H1 (cell line): Measurements from ENCODE around the gene CHRNA9.

ENCODE experiments used
- CEBPB ChIP-seq: IDR thresholded peaks from 2 replicates; pipeline ENCODE4 v1.6.1; 2012; ENCODE audit warnings: low read depth, low read length
- CTCF ChIP-seq, 3 experiments: IDR thresholded peaks; 1 replicate in 2 of 3; 2 replicates in 1 of 3; pipeline versions ENCODE4 v1.5.1 to v1.6.1; 2011; ENCODE audit warnings: low read length in 3 of 3, mild to moderate bottlenecking in 3 of 3, inconsistent platforms in 2 of 3, low read depth in 1 of 3, moderate library complexity in 1 of 3; ENCODE audit not compliant: insufficient read depth in 1 of 3; ENCODE audit errors: control extremely low read depth in 1 of 3
- EP300 ChIP-seq, 2 experiments: IDR thresholded peaks; 1 replicate in 1 of 2; 2 replicates in 1 of 2; pipeline ENCODE4 v1.6.1; 2011 to 2012; ENCODE audit warnings: low read depth in 2 of 2, low read length in 2 of 2, mild to moderate bottlenecking in 2 of 2, borderline replicate concordance in 1 of 2, inconsistent platforms in 1 of 2, moderate library complexity in 1 of 2
- HDAC6 ChIP-seq: IDR thresholded peaks from one replicate; pipeline ENCODE4 v1.7.1; 2012; ENCODE audit warnings: low read depth, mild to moderate bottlenecking, inconsistent platforms, low read length, moderate library complexity
- POLR2A ChIP-seq, 2 experiments: IDR thresholded peaks; 1 replicate in 1 of 2; 2 replicates in 1 of 2; pipeline ENCODE4 v1.6.1; 2011; ENCODE audit warnings: low read depth in 2 of 2, low read length in 2 of 2, mild to moderate bottlenecking in 2 of 2; ENCODE audit errors: control extremely low read depth in 1 of 2
- RAD21 ChIP-seq, 2 experiments: IDR thresholded peaks in 1 of 2; conservative IDR thresholded peaks in 1 of 2; 2 replicates each; pipeline ENCODE4 v1.6.1; 2011; ENCODE audit warnings: low read depth in 2 of 2, low read length in 2 of 2, improper control_type of control experiment in 1 of 2, inconsistent platforms in 1 of 2, mild to moderate bottlenecking in 1 of 2, moderate library complexity in 1 of 2
- ZNF274 ChIP-seq: IDR thresholded peaks from 2 replicates; pipeline ENCODE4 v1.7.0; 2012; ENCODE audit warnings: low read length, borderline replicate concordance; ENCODE audit errors: extremely low read depth
- TF ChIP-seq, protein P1 (sequence below): IDR thresholded peaks from 2 replicates; pipeline ENCODE4 v1.6.1; 2012; ENCODE audit warnings: low read length, inconsistent platforms

- no peak for TF ChIP-seq CTCF (IDR thresholded peaks at IDR 0.05; ENCODE audit: control extremely low read depth in 1 of 3, insufficient read depth in 1 of 3, low read depth in 1 of 3, low read length in 3 of 3)
- TF ChIP-seq, protein P1, sequence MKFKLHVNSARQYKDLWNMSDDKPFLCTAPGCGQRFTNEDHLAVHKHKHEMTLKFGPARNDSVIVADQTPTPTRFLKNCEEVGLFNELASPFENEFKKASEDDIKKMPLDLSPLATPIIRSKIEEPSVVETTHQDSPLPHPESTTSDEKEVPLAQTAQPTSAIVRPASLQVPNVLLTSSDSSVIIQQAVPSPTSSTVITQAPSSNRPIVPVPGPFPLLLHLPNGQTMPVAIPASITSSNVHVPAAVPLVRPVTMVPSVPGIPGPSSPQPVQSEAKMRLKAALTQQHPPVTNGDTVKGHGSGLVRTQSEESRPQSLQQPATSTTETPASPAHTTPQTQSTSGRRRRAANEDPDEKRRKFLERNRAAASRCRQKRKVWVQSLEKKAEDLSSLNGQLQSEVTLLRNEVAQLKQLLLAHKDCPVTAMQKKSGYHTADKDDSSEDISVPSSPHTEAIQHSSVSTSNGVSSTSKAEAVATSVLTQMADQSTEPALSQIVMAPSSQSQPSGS, result no peak
- TF ChIP-seq CEBPB, result no peak
- TF ChIP-seq RAD21 (IDR thresholded peaks at IDR 0.05 in 1 of 2, conservative IDR thresholded peaks at IDR 0.05 in 1 of 2; ENCODE audit: low read depth in 2 of 2, low read length in 2 of 2), result no peak
- no peak for TF ChIP-seq POLR2A (IDR thresholded peaks at IDR 0.05; ENCODE audit: control extremely low read depth in 1 of 2, low read depth in 2 of 2, low read length in 2 of 2)
- TF ChIP-seq ZNF274, result no peak
- TF ChIP-seq EP300 (IDR thresholded peaks at IDR 0.05; ENCODE audit: borderline replicate concordance in 1 of 2, low read depth in 2 of 2, low read length in 2 of 2), result no peak
- no peak for TF ChIP-seq HDAC6
These were observed 4.6 kb upstream of the CHRNA9 start for GRCh38 chr4:40330536-40330935.
